Activated CD8-positive, alpha-beta T cell treated with anti-CD3 and anti-CD28 coated beads, Interleukin-2, amount 10 ng/mL, durations not matched to agents 7 days and 5 days (primary cell): ENCODE data around the gene RAB37. TPM values are rescaled to one million over a fixed set of nuclear protein-coding genes. Genes with fewer than 3 reads are reported as not detected.

Experiments used
- ATAC-seq: fragments of 150-1000 bp; cut with Tn5 transposase; one replicate; pipeline ENCODE4 v1.10.0; 2021; ENCODE audit warnings: moderate library complexity
- CTCF ChIA-PET: fragments of 350-600 bp; sonication (Branson Sonifier 250); formaldehyde crosslinking; loops from one replicate; lab custom pipeline; 2021; ENCODE audit warnings: antibody characterized with exemption; lab: Charles Lee
- POLR2A ChIA-PET: fragments of 350-600 bp; sonication (Branson Sonifier 250); formaldehyde crosslinking; loops from one replicate; lab custom pipeline; 2021; ENCODE audit warnings: antibody characterized with exemption; lab: Charles Lee
- DNase-seq: peaks from one replicate; pipeline ENCODE4 v3.0.0-alpha.2; 2020
- H3K27ac Mint-ChIP-seq: one replicate; pipeline ENCODE4 v1.8.0; 2021; ENCODE audit warnings: mild to moderate bottlenecking, mixed read lengths
- H3K27me3 Mint-ChIP-seq: one replicate; pipeline ENCODE4 v1.8.0; 2021; ENCODE audit warnings: low read depth, mixed read lengths
- H3K36me3 Mint-ChIP-seq: one replicate; pipeline ENCODE4 v1.8.0; 2021; ENCODE audit warnings: low read depth, mixed read lengths
- H3K4me1 Mint-ChIP-seq: one replicate; pipeline ENCODE4 v1.8.0; 2021; ENCODE audit warnings: low read depth, mixed read lengths
- H3K4me3 Mint-ChIP-seq: one replicate; pipeline ENCODE4 v1.8.0; 2021; ENCODE audit warnings: mild to moderate bottlenecking, mixed read lengths
- H3K9me3 Mint-ChIP-seq: one replicate; pipeline ENCODE4 v1.8.0; 2022; ENCODE audit warnings: mixed read lengths; ENCODE audit not compliant: insufficient read depth
- total RNA-seq, 2 experiments: library from RNA; stranded (reverse); gene quantifications; one replicate each; pipeline ENCODE4 v1.2.3, GENCODE V29; 2021

RAB37 gene
- total RNA-seq, 2 experiments from 2014 or later = 19.1 to 19.6 TPM

DNA sequence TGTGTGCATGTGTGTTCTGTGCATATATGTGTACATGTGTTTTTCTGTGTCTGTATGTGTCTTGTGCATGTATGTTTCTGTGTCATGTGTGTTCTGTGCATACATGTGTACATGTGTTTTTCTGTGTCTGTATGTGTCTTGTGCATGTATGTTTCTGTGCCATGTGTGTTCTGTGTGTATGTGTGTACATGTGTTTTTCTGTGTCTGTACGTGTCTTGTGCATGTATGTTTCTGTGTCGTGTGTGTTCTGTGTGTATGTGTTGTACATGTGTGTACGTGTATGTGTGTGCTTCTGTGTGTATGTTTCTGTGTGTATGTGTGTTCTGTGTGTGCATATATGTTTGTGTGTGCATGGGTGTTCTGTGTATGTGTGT, 8.4 kb upstream of the RAB37 start:
- POLR2A ChIA-PET = no interaction called here
- peaks cover 30% of the 10 kb centered on the region for H3K4me1 Mint-ChIP-seq

GRCh38 chr17:74729368-74729767, 7.7 kb upstream of the RAB37 start:
- no peaks in the 10 kb centered on the region for H3K9me3 Mint-ChIP-seq
- no peak overlapping the region for H3K4me3 Mint-ChIP-seq
- DNase-seq = no peak
- POLR2A ChIA-PET = no interaction called here
- ATAC-seq = no peak
- CTCF ChIA-PET = interaction anchor here (1.6 kb wide), 1 partner anchor 72 kb away, joined by 9 read pairs; no protein-coding TSS in a partner anchor
- peaks cover 23% of the 10 kb centered on the region for H3K4me1 Mint-ChIP-seq
- H3K27ac Mint-ChIP-seq = no peak overlapping the region
- peaks cover 10% of the 10 kb centered on the region for H3K27me3 Mint-ChIP-seq
- H3K36me3 Mint-ChIP-seq = no peaks in the 10 kb centered on the region

More for the DNA sequence above, 8.4 kb upstream of the RAB37 start:
- no peaks in the 10 kb centered on the region for H3K9me3 Mint-ChIP-seq
- peaks cover 16% of the 10 kb centered on the region for H3K27me3 Mint-ChIP-seq
- H3K4me3 Mint-ChIP-seq = no peak overlapping the region
- no peak overlapping the region for H3K27ac Mint-ChIP-seq
- no peaks in the 10 kb centered on the region for H3K36me3 Mint-ChIP-seq
- DNase-seq (no peak), ATAC-seq (no peak)
- CTCF ChIA-PET = interaction anchor here (1.6 kb wide), 1 partner anchor 71 kb away, joined by 9 read pairs; no protein-coding TSS in a partner anchor

DNA sequence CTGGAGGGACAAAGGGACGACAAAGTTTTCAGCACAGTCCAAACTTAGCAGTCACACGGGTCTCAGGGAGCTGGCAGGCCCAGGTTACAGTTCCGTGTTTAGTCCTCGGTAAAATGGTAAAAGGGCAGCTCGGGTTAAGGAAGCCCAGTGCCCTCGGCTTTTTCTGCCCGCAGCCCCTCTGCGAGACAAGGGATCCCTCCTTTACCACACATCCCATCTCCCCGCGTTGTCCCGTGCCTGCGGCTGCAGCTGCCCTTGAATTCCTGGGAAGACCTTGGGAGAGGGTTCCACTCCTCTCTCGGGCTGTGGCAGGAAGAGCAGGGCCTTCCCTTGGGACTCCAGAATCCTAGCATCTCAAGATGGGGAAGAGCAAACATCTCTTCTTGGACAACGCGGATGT, 7.2 kb upstream of the RAB37 start:
- Mint-ChIP-seq H3K36me3 (no peaks in the 10 kb centered on the region), H3K4me3 (no peak overlapping the region), H3K4me1 (peaks cover 22% of the 10 kb centered on the region), H3K27me3 (peaks cover 8% of the 10 kb centered on the region), H3K27ac (no peak overlapping the region), H3K9me3 (no peaks in the 10 kb centered on the region)
- ChIA-PET POLR2A (no interaction called here), CTCF (interaction anchor here (1.6 kb wide), 1 partner anchor 72 kb away, joined by 9 read pairs; no protein-coding TSS in a partner anchor)
- DNase-seq (no peak), ATAC-seq (no peak)

- H3K4me3 Mint-ChIP-seq = peak overlapping the region; percentile 16
- ATAC-seq (peak; percentile 88), DNase-seq (peak; percentile 79)
- no peaks in the 10 kb centered on the region for H3K36me3 Mint-ChIP-seq
- CTCF ChIA-PET = interaction anchor here (0.6 kb wide), 1 partner anchor 74 kb away, joined by 4 read pairs; no protein-coding TSS in a partner anchor
- peaks cover 6% of the 10 kb centered on the region for H3K27me3 Mint-ChIP-seq
- POLR2A ChIA-PET = no interaction called here
- H3K27ac Mint-ChIP-seq = no peak overlapping the region
- peaks cover 22% of the 10 kb centered on the region for H3K4me1 Mint-ChIP-seq
- no peaks in the 10 kb centered on the region for H3K9me3 Mint-ChIP-seq
Observed at GRCh38 chr17:74730491-74731346, 6.3 kb upstream of the RAB37 start.

DNA sequence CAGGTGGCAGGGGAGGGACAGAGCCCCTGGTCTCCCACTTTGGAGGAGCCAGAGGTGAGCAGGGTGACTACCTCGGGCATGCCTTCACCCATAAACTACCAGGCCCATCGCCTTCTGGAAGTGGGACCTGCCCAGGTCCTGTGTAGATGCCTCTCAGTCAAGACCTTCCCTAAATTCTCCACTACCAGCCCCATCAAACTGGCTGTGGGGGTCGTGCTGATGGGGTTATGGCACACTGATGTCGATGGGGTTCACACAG, 5.8 kb upstream of the RAB37 start:
- H3K4me3 Mint-ChIP-seq = no peak overlapping the region
- H3K36me3 Mint-ChIP-seq = no peaks in the 10 kb centered on the region
- peaks cover 9% of the 10 kb centered on the region for H3K27me3 Mint-ChIP-seq
- ChIA-PET POLR2A (no interaction called here), CTCF (interaction anchor here (0.9 kb wide), 1 partner anchor 74 kb away, joined by 4 read pairs; no protein-coding TSS in a partner anchor)
- H3K4me1 Mint-ChIP-seq = peaks cover 24% of the 10 kb centered on the region
- ATAC-seq (no peak), DNase-seq (no peak)
- no peak overlapping the region for H3K27ac Mint-ChIP-seq
- no peaks in the 10 kb centered on the region for H3K9me3 Mint-ChIP-seq

GRCh38 chr17:74732042-74732867, 4.8 kb upstream of the RAB37 start:
- Mint-ChIP-seq H3K27me3 (peaks cover 11% of the 10 kb centered on the region), H3K36me3 (no peaks in the 10 kb centered on the region), H3K4me1 (peaks cover 28% of the 10 kb centered on the region), H3K4me3 (no peak overlapping the region), H3K27ac (no peak overlapping the region), H3K9me3 (no peaks in the 10 kb centered on the region)
- ATAC-seq = no peak
- ChIA-PET POLR2A (no interaction called here), CTCF (interaction anchor here (0.9 kb wide), 1 partner anchor 75 kb away, joined by 4 read pairs; no protein-coding TSS in a partner anchor)
- DNase-seq = no peak

DNA sequence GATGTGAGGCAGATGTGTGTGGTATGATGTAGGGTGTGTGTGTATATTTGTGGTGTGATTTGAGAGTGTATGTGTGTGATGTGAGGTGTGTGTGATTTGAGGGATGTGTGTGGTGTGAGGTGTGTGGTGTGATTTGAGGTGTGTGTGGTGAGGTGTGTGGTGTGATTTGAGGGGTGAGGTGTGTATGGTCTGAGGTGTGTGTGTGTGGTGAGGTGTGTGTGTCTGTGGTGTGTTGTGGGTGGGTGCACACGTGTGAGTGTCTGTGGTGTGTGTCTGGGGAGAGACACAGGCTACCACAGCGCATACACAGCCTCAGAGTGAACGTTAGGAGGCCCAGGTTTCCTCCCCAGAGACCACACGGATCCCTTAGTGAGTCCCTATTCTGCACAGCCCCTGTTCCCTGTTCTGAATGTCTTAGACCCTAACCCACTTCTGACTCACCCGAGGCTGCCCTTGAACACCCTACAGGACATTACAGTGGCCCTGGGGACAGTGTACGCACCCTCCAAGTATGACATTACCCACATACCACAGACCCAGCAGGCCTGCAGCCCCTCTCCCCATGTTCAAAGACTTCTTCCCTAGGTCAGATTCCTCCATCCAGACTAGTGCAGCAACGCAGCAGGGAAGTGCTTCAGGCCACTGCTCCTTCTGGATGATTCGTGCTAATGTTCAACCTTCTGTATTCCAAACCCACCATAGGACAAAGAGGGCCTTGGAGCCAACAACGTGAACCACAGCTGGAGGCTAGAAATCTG, 3.5 kb upstream of the RAB37 start:
- Mint-ChIP-seq H3K4me1 (peaks cover 41% of the 10 kb centered on the region), H3K27ac (no peak overlapping the region), H3K36me3 (no peaks in the 10 kb centered on the region), H3K9me3 (no peaks in the 10 kb centered on the region), H3K27me3 (peaks cover 11% of the 10 kb centered on the region), H3K4me3 (no peak overlapping the region)
- ChIA-PET CTCF (no interaction called here), POLR2A (interaction anchor here (0.5 kb wide), 1 partner anchor 57 kb away, joined by 5 read pairs; no protein-coding TSS in a partner anchor)
- ATAC-seq (no peak), DNase-seq (no peak)

DNA sequence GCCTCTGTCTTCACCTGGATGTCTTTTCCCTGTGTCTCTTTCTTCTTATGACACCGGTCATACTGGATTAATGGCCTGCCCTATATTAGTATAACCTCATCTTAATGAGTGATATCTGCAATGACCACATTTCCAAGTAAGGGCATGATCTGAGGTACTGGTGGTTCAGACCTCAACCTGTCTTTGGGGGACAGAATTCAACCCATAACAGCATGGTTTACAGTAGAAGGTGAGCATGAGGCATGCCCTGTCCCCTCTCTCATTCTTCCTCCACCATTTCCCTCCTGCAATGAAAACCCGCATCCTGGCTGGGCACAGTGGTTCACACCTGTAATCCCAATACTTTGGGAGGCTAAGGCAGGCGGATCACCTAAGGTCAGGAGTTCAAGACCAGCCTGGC, 2.8 kb upstream of the RAB37 start:
- ChIA-PET CTCF (interaction anchor here (0.8 to 5.0 kb wide), 3 partner anchors 12 to 77 kb away, joined by 3 to 284 read pairs (median 23); no protein-coding TSS in a partner anchor), POLR2A (no interaction called here)
- Mint-ChIP-seq H3K9me3 (no peaks in the 10 kb centered on the region), H3K36me3 (peaks cover 3% of the 10 kb centered on the region), H3K27me3 (peaks cover 11% of the 10 kb centered on the region), H3K4me1 (peaks cover 48% of the 10 kb centered on the region), H3K27ac (no peak overlapping the region), H3K4me3 (peak overlapping the region; percentile 40)
- DNase-seq (no peak), ATAC-seq (no peak)

DNA sequence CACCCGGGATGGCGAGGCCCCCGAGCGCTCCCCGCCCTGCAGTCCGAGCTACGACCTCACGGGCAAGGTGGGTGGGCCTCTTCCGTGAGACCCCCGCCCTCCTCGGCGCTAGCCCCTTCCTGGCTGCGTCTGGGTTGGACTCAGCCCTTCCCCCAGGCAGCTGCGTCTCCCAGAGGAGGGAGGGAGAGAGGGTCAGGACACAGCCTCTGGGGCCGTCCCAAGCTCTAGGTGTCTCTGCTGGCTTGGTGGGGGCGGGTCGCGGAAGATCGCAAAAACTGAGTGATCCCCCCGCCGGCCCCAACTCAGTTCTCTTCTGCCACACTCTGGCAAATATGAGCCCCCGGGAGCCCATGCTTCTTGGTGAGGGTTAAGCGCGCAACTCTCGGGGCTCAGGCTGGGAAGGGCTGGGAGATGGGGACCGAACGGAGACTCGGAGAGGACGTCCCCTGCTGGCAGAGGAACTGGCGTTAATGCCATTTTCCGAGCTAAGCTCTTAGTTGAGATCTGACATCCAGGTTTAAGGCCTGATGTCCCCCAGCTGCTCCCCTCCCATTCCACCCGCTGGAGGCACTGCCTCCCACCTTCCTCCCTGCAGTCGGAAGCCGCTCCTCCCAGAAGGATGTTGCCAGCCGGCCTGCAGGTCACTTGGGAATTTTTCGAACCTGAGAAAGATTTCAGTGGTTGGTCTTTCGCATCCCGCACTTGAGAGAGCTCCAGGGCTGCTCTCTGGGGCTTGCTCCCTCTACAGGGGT, 419 bp downstream of the RAB37 start:
- Mint-ChIP-seq H3K27me3 (peaks cover 11% of the 10 kb centered on the region), H3K9me3 (no peaks in the 10 kb centered on the region), H3K4me1 (peaks cover 59% of the 10 kb centered on the region), H3K4me3 (peak overlapping the region; percentile 85), H3K36me3 (peaks cover 6% of the 10 kb centered on the region), H3K27ac (peak overlapping the region; percentile 90)
- ATAC-seq = peak; percentile 11
- POLR2A ChIA-PET = interaction anchor here (0.9 to 4.5 kb wide), 12 partner anchors 11 to 135 kb away, joined by 3 to 62 read pairs (median 4); partner anchors contain the start of genes FDXR, NAT9 and NHERF1
- CTCF ChIA-PET = interaction anchor here (0.7 to 5.0 kb wide), 33 partner anchors 9 to 358 kb away, joined by 3 to 284 read pairs (median 6); partner anchors contain the start of genes FDXR and NAT9
- DNase-seq = peak; percentile 65

DNA sequence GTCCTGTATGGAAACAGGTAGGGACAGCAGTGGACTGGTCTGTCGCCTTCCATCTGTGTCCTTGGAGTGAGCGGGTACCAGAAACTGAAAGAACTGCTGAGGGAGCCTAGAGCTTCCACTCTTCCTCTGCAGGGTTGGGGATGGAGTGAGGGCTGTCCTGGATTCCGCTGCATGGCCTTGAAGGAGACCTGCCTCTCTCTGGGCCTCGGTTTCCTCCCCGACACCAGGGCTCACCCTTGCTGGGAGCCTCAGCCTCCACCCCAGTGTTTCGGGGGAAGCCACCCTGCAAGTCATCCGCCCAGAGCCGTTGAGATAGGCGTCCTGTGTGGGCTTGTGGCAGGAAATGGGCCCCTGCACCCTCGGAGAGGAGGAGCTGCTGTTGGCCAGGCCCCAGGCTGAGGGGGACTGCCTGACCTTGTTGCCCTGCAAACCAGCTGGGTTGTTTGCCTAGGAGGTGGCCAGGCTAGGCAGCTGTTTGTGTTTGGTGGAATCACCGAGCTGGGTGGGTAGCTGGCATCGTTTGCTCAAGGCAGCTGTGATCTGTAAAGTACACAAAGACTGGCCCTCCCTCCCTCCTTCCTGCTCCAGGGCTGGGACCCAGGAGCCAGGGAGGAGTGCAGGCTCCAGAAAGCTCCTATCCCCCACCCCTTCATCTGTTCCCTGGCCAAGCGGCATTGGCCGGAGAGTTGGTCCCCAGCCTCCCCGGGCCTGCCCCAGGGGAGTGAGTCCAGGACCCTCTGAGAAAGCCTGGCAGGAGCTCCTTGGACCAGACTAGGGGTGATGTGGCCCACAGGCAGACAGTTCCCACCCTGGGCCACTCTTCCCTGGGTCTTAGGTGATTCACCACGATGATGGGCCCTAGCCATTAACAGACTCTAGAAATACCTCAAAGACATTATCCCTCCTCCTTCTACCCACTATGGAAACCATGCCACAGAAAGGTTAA, 1.3 kb downstream of the RAB37 start:
- DNase-seq = peak; percentile 92
- ChIA-PET CTCF (interaction anchor here (0.6 to 5.0 kb wide), 28 partner anchors 8 to 463 kb away, joined by 3 to 284 read pairs (median 10); partner anchors contain the start of gene NAT9), POLR2A (interaction anchor here (0.7 to 4.5 kb wide), 16 partner anchors 10 to 221 kb away, joined by 3 to 62 read pairs (median 4); partner anchors contain the start of genes FDXR, NAT9 and NHERF1)
- peaks cover 67% of the 10 kb centered on the region for H3K4me1 Mint-ChIP-seq
- peaks cover 11% of the 10 kb centered on the region for H3K36me3 Mint-ChIP-seq
- peak overlapping the region; percentile 85 for H3K4me3 Mint-ChIP-seq
- no peaks in the 10 kb centered on the region for H3K9me3 Mint-ChIP-seq
- peak; percentile 74 for ATAC-seq
- peaks cover 11% of the 10 kb centered on the region for H3K27me3 Mint-ChIP-seq
- H3K27ac Mint-ChIP-seq = peak overlapping the region; percentile 90
